ENCODE results near the gene UBQLN4.

DNA sequence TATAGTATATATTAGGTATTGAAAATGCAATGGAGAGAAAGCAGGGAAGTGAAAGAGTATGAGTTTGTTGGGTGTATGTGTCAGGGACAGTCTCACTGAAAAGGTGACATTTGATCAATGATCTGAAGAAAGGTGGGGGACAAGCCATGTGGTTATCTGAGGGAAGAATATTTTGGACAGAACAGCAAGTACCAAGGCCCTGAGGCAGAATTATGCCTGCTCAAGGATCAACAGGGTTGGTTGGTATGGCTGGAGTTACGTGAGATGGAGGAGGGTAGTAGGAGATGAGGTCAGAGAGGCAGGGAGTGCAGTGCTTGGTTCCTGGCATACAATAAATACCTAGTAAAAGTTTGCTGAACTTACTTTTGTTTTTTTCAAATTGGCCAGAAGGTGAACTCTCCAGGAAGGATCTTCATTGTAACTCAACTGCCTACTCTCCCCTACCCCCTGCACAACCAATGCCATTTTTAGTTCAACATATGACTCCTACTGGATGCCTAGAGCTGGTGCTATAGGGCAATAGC is 2.8 kb upstream of the UBQLN4 start:
- TF ChIP-seq CTCF (IDR thresholded peaks at IDR 0.05) (no peak), POLR2A (IDR thresholded peaks at IDR 0.05) (no peak)
